DOHH2 (cell line): ENCODE results near the gene LRCH1.

ENCODE experiments used
- H3F3A ChIP-seq: fragments of 200-600 bp; sonication (generic), shearing (Covaris generic); 2 replicates; pipeline ENCODE4 v1.6.0; 2016; ENCODE audit warnings: antibody characterized with exemption, mild to moderate bottlenecking; ENCODE audit not compliant: control insufficient read depth, insufficient read depth
- H3K27ac ChIP-seq: fragments of 200-600 bp; sonication (generic); 2 replicates; pipeline ENCODE4 v1.5.1; 2014; ENCODE audit warnings: low read depth, mild to moderate bottlenecking, low read length, moderate library complexity
- H3K27me3 ChIP-seq: fragments of 200-600 bp; sonication (generic); 2 replicates; pipeline ENCODE4 v1.6.1; 2014; ENCODE audit warnings: mild to moderate bottlenecking, low read length, mixed read lengths; ENCODE audit not compliant: control insufficient read depth
- H3K36me3 ChIP-seq: fragments of 200-600 bp; sonication (generic); 2 replicates; pipeline ENCODE4 v1.6.1; 2014; ENCODE audit warnings: mild to moderate bottlenecking, low read length, moderate library complexity, mixed read lengths; ENCODE audit not compliant: control insufficient read depth
- H3K4me1 ChIP-seq: fragments of 200-600 bp; sonication (generic); 2 replicates; pipeline ENCODE4 v1.6.1; 2014; ENCODE audit warnings: mild to moderate bottlenecking, low read length, mixed read lengths; ENCODE audit not compliant: control insufficient read depth
- H3K4me2 ChIP-seq: fragments of 200-600 bp; sonication (generic); 2 replicates; pipeline ENCODE4 v1.6.0; 2014; ENCODE audit warnings: mild to moderate bottlenecking, low read length, moderate library complexity
- H3K4me3 ChIP-seq: fragments of 200-600 bp; sonication (generic); 2 replicates; pipeline ENCODE4 v1.5.1; 2014; ENCODE audit warnings: mild to moderate bottlenecking, low read length, mixed read lengths
- H3K79me2 ChIP-seq: fragments of 200-600 bp; sonication (generic); 2 replicates; pipeline ENCODE4 v1.6.1; 2014; ENCODE audit warnings: mild to moderate bottlenecking, low read length, mixed read lengths; ENCODE audit not compliant: control insufficient read depth
- H3K9me2 ChIP-seq: fragments of 200-600 bp; sonication (generic); replicated peaks from 2 replicates; pipeline ENCODE4 v1.6.1; 2014; ENCODE audit warnings: mild to moderate bottlenecking, low read length, mixed read lengths; ENCODE audit not compliant: control insufficient read depth
- H3K9me3 ChIP-seq: fragments of 200-600 bp; sonication (generic); 2 replicates; pipeline ENCODE4 v1.6.1; 2014; ENCODE audit warnings: antibody characterized with exemption, low read length, mixed read lengths; ENCODE audit not compliant: control insufficient read depth, insufficient read depth
- H4K20me1 ChIP-seq: fragments of 200-600 bp; sonication (generic); 2 replicates; pipeline ENCODE4 v1.6.0; 2014; ENCODE audit warnings: low read depth, mild to moderate bottlenecking, antibody characterized with exemption, low read length, moderate library complexity; ENCODE audit not compliant: control insufficient read depth, insufficient read depth
- EZH2phosphoT487 ChIP-seq: fragments of 200-600 bp; sonication (generic); IDR thresholded peaks from 2 replicates; pipeline ENCODE4 v1.6.1; 2017; ENCODE audit warnings: borderline replicate concordance, mild to moderate bottlenecking, antibody characterized with exemption, low read length, moderate library complexity, mixed read lengths
- TF ChIP-seq, protein P1 (sequence below): fragments of 200-600 bp; sonication (generic); IDR thresholded peaks from one replicate; pipeline ENCODE4 v1.5.1; 2014; ENCODE audit warnings: antibody characterized with exemption, mild to moderate bottlenecking, low read depth, low read length; ENCODE audit not compliant: poor library complexity, severe bottlenecking

The LRCH1 gene

DNA sequence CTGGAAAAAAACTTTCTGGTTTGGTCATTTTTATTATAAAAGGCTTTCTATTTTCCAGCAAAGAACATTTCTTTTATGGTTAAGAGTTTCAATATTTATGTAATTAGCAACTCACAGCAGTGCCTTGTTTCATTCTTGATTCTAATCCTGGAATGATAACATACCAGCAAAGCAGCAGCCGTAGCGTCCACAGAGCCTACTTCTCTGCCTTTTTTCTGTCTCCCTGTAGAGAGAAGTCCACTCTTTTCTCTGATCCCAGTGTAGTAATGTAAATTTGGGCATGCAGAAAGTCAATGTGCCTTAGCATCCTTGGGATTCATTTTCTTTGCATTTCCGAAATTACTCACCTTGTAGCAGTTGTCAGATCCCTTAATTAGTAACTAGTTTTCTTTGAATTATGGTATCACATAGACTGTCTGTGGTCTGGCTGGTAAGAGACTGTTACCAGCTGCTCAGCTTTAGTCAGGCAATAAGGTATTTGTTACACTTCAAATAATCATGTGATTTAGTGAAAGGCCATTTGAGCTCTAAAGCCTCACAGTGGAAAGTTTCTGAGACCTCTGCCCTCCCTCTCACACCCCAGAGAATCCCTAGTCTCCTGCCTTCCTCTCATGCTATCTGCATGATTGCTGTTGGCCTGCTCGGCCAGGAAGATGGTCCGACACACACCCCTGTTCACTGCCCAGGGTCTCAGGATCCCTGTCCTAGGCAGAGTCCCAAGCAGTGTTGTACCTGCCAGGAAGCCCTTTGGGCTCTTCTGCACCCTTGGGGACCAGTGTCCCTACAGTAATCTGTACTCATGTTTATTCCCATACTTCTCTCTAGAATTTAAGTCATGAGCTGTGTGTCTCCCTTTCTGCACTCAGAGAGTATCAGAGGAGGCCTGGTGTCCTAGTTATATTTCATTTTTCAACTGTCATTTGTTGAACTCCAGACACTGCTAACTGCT is 86.3 kb downstream of the LRCH1 start:
- Histone ChIP-seq H3K27ac (no peak overlapping the region), H3K27me3 (no peaks in the 10 kb centered on the region), H3K9me2 (no peaks in the 10 kb centered on the region), H3K9me3 (no peaks in the 10 kb centered on the region), H3K79me2 (peaks cover 94% of the 10 kb centered on the region), H4K20me1 (no peaks in the 10 kb centered on the region; the same call in 1 of the 2 replicates), H3K36me3 (no peaks in the 10 kb centered on the region), H3K4me2 (no peak overlapping the region), H3K4me3 (no peak overlapping the region), H3F3A (no peaks in the 10 kb centered on the region), H3K4me1 (peaks cover 9% of the 10 kb centered on the region)
- no peak for TF ChIP-seq EZH2phosphoT487
- TF ChIP-seq, protein P1, sequence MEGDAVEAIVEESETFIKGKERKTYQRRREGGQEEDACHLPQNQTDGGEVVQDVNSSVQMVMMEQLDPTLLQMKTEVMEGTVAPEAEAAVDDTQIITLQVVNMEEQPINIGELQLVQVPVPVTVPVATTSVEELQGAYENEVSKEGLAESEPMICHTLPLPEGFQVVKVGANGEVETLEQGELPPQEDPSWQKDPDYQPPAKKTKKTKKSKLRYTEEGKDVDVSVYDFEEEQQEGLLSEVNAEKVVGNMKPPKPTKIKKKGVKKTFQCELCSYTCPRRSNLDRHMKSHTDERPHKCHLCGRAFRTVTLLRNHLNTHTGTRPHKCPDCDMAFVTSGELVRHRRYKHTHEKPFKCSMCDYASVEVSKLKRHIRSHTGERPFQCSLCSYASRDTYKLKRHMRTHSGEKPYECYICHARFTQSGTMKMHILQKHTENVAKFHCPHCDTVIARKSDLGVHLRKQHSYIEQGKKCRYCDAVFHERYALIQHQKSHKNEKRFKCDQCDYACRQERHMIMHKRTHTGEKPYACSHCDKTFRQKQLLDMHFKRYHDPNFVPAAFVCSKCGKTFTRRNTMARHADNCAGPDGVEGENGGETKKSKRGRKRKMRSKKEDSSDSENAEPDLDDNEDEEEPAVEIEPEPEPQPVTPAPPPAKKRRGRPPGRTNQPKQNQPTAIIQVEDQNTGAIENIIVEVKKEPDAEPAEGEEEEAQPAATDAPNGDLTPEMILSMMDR = no peak

DNA sequence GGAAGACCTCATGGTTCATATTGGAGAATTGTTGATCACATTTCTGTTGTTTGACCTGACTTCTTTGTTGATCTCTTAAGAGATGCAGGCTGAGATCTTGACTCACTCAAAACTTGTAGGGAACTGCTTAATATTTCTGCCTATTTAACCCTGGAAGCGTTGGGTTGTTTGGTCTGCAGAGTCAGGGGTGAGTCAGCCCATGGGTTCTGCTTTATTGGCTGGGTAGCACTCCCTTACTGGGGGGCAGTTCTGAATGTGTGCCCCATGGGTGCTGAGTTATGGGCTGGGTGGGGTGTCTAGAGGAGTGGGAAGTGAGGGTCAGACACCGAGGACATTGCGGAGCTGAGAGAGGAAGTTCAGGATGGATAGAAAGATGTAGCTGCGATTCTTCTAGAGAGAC is 87.9 kb downstream of the LRCH1 start:
- no peak overlapping the region for H3K4me3 ChIP-seq
- H3F3A ChIP-seq = no peaks in the 10 kb centered on the region
- peaks cover 24% of the 10 kb centered on the region for H3K4me1 ChIP-seq
- H4K20me1 ChIP-seq = no peaks in the 10 kb centered on the region; the same call in 1 of the 2 replicates
- no peak for TF ChIP-seq EZH2phosphoT487
- TF ChIP-seq, protein P1 = no peak
- H3K9me3 ChIP-seq = no peaks in the 10 kb centered on the region
- H3K4me2 ChIP-seq = no peak overlapping the region
- H3K9me2 ChIP-seq = no peaks in the 10 kb centered on the region
- H3K27me3 ChIP-seq = no peaks in the 10 kb centered on the region
- peaks cover 96% of the 10 kb centered on the region for H3K79me2 ChIP-seq
- no peak overlapping the region for H3K27ac ChIP-seq
- H3K36me3 ChIP-seq = no peaks in the 10 kb centered on the region

DNA sequence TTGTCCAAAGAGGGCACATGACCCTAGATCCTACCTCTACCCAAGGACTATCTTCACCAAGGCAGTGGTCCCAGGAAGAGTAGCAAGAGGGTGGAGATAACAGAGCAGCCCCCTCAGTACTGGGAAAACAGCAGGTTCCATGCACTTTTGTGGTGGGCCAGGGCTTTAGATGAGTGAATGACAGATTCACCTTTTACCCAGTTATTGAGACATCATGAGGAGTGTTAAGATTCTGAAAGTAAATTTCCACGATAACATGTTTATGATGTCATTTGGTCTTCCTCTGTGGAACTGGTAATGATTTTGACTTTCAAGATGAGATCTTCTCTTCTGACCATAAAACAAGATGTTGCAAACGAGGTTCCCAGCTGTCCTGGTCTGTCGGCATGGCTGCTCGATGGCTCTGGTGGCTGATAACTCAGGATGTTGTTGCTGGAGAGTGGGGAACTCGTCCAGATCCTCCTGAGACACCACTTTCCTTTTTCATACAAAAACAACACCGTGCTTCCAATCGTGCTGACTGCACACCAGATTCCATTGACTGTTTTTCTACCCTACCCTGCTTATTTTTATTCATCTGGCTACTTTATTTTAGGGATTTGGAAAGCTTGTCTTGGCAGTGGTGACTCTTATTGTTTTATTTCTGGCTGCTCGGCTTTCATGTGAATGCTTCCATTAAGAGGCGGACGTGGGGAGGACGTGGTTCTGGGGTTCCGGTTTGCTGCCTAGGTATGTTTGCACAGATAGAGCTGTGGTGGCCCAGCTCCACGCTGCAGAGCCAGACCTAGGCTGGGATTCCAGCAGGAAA is 88.5 kb downstream of the LRCH1 start:
- Histone ChIP-seq H3F3A (no peaks in the 10 kb centered on the region), H3K9me3 (no peaks in the 10 kb centered on the region), H3K36me3 (no peaks in the 10 kb centered on the region), H3K79me2 (peaks cover 93% of the 10 kb centered on the region), H3K4me3 (no peak overlapping the region), H3K4me1 (peaks cover 27% of the 10 kb centered on the region), H4K20me1 (no peaks in the 10 kb centered on the region; the same call in 1 of the 2 replicates), H3K9me2 (no peaks in the 10 kb centered on the region), H3K27ac (no peak overlapping the region), H3K27me3 (no peaks in the 10 kb centered on the region), H3K4me2 (no peak overlapping the region)
- TF ChIP-seq, protein P1 = no peak
- no peak for TF ChIP-seq EZH2phosphoT487
